GM21619 (cell line): Measurements from ENCODE around the gene BTBD10.

Experiments
- ATAC-seq: cut with Tn5 transposase; IDR thresholded peaks from one replicate; pipeline ENCODE4 v1.9.1; 2021; ENCODE audit not compliant: unreplicated experiment

BTBD10 gene

DNA sequence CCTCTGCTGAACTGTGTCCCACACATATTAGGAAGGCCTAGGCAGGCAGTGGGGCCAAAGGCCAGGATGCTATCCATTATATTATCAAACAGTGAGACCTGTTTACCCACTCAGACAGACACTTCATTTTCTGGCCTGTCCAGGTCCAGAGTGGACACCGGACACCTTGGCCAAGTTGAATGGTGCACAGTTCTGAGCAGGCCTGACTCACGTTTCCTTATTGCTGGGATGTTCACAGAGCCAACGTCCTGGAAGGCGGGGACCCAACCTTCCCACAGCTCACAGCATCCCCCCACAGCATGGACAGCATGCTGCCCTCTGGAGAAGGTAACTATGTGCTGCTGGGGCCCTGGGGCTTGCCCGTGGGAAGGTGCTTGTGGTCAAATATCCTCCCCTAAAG lies 86.6 kb downstream of the BTBD10 start:
- ATAC-seq: no peak

DNA sequence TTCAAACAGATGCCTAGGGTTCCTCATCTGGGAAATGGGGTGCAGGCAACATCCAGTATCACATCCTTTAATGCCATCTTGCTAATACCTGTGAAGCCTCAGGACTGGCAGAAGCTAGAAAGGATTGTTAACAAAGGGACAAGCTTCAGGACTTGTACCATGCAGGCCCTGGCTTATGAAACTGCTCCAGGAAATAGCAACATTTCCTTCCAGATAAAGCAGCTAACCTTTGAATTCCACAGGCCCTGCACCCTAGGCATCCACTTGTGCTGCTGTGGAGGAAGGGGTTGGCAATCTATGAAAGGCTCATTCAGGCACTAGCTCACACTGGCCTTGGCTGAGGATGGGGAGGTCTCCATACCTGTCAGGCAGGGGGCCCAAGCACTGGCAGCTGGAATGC lies 87.2 kb downstream of the BTBD10 start:
- ATAC-seq: no peak

DNA sequence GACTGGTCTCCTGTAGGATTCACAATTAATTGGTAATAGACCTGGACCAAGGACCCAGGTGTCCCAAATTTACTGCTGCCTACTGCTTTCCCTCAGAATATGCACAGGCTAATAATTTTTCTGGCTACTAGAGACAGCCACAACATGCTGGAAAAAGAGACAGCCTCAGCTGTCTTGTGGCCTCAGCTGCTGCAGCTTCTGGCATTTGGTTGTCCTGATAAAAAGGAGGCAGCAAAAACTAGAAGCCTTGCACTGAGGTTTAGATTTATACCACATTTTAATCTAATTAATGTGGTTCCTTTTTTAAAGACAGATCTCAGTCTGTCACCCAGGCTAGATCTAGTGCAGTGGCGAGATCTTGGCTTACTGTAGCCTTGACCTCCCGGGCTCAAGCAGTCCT lies 89.8 kb downstream of the BTBD10 start:
- no peak for ATAC-seq

DNA sequence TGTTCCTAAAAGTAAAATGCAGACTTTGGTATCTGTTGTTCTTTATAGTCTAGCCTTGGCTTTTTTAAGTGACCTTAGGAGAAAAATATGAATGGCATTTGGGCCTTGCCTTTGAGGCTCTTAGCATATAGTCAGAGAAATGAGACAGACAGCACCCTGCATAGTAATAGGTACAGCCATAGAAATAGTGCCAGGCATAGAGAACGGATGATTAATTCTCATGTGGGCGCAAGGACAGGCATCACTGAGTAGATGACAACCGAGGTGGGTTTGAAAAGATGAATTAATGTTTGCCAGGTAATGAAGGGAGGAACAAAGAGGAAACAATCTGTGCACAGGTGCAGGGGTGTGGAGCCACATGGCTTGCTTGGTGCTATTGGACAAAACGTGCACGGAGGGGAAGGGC lies 95.0 kb downstream of the BTBD10 start:
- ATAC-seq: no peak

DNA sequence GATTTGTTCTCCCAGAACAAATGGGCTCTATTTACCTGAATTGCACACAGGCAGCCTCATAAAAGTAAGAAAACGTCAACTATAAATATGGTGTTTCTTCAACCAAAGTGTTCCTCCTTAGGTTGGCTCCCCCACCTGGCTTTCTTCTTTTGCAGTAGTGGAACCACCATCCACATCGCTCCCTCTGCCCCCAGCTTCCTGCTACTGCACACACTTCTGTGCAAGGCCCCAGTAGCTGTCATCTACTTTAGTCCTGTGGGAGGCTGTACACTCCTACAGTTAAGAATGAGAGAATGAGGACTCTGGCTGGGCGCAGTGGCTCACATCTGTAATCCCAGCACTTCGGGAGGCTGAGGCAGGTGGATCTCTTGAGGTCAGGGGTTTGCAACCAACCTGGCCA lies 95.9 kb downstream of the BTBD10 start:
- ATAC-seq: no peak

DNA sequence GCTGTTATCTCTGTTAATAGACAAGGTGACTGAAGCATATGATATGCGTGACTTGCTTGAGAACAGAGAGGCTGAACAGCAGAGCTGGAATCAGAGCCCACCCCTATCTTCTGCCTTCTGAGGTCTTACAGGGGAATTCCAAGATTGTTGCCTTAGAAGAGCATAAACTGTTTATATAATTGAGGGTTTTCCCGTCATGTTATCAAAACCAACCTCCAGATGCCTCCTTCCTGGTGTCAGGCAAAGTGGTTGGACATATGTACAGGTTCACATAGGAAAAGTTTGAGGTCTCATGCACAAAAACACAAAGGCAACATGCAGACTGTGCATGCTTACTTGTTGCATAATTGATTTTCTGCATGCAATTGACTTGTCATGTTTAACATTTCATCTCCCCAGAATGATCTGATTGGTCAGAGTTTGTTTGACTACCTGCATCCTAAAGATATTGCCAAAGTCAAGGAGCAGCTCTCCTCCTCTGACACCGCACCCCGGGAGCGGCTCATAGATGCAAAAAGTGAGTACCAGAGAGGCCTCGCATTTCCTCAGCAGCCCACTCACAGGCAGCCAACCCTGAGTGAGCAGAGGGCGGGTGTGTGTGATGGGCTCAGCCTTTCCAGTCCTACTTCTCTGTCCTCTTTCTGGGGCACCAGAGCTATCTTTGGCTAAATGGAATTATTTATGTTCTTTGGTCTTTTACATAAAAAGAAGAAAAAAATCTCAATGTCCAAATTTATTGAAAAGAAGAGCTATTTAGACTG lies 96.6 kb downstream of the BTBD10 start:
- no peak for ATAC-seq

DNA sequence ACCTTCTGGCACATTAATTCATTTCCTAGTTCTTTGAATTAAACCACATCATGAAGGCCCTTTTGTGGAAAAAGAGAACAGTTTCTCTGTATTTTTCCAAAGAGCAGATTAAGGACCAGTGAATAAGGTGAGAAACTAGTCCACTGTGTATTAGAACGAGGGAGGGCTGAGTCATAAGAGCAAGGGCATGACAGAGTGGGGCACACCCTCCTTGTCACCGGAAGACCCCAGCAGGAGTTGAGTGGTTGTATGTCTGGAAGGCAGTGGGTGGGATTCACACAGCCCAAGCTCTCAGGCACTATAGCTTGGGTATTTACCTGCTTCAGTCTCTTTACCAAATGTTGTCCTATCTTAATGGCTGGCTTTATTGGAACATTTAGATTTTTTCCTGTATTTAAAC lies 98.6 kb downstream of the BTBD10 start:
- ATAC-seq: no peak

DNA sequence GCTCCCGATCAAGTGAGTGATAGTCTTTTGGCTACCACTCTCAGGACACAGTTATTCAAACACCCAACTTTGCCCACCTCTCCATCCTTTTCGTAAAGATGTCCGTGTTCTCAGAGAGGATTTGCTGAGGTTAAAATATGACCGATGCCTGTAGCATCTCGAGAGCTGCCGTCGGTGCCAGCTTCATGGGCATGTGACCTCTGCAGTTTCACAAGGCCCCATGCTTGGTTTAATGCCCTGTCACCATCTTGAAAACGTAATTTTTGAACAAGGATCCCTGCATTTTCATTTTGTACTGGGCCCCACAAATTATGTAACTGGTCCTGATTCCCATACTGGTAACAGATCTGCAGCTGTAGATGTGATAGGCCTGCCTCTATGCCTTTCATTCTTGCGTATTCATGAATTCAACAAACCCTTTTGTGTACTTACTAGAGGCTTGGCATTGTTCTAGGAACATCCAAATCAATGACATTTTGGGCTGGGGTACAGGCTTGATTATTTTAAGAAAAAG lies 100.4 kb downstream of the BTBD10 start:
- ATAC-seq: no peak

DNA sequence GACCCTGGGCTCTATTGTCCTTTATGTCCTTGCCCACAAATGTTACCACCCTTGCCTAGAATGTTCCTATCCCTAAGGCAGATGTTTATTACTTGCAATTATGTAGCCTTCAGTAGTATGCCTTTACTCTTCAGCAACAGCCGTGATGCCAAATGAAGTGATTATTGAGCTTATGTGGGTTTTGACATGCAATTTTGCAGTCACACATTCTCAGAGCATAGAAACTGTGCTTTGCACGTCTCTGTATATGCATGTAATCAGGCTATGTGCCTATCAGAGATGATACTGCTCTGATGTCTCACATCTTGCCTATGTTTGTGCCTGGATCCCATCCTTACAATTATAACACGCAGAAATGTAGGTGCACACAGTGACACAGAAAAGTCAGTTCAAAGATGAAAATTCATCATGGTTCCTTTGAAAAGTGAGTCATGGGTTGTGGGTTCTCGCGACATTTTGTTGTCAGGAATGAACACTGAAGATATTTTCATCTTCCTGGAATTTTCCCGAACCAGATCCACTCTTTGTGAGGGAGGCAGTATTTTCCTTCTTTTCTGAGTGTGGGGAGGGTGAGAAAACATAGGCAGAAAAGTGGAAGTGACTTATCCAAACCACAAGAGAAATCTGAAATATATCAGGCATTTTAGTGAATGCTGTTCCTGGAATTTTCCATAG lies 104.3 kb downstream of the BTBD10 start:
- no peak for ATAC-seq

DNA sequence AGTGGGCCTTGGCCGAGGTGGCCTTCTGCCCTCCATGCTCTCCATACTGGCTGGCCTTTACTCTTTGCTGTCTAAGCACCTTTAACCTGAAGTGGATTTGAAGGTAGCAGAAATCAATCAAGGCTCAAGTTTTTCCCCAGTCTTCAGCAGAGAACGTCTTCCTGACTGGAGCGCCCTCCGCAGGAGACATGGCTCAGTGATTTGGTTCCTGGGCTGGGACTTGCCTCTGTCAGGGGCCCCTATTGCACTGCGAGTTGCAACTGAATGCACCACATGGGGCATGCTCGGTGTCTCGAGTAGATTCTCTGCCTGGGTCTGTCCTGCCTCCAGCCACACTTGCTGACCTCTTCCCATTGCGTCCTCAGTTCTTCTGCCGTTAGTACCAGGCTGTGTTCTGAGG lies 105.8 kb downstream of the BTBD10 start:
- ATAC-seq: no peak

DNA sequence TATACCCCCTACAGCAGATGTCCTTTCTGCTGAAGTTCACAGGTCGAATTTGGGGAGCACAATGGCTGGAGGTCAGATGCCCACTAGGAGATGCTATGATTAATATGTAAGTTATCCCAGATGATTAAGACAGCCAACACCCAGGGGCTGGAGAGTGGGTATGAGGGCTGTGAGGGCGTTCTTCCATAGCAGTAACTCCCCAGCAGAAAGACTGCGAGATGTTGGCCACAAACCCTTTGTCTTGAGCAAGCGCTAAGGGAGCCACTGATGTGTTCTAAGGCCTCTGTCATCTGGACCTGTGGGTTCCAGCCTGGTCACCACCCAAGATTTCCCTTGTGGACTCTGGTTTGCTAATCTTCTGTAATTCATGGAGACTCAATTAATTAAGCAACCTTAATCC lies 107.8 kb downstream of the BTBD10 start:
- no peak for ATAC-seq

DNA sequence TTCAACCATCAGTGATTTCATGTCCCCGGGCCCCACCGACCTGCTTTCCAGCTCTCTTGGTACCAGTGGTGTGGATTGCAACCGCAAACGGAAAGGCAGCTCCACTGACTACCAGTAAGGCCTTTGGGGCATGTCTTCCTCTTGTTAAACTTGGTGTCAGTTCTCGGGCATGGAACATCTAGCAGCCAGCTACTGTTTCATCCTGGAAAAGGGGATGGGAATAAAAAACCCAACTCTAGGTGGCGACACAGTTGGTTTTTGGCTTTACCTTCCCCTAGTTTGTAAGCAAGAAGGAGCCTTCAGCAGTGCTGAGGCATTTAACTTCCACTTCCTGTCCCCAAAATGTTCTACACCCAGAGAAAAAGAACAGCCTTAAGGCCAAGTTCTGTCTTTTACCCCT lies 108.7 kb downstream of the BTBD10 start:
- no peak for ATAC-seq

DNA sequence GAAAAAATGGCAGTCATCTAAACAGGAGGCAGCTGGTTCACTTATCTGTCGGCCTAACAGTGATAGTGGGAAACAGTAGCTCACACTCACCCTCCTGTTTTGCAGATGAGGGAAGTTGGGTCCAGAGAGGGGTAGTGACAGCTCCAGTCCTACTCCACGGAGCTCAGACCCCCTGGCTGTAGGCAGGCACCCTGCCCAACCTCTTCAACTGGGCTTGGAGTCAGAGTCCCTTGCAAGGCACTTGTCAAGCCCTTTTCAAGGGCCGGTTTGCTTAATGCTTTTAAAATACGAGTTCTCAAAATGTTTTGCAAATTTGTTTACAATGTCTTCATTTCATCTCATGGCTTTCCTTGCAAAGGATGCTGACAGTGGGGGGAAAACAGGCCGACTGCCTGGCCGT lies 110.3 kb downstream of the BTBD10 start:
- no peak for ATAC-seq

DNA sequence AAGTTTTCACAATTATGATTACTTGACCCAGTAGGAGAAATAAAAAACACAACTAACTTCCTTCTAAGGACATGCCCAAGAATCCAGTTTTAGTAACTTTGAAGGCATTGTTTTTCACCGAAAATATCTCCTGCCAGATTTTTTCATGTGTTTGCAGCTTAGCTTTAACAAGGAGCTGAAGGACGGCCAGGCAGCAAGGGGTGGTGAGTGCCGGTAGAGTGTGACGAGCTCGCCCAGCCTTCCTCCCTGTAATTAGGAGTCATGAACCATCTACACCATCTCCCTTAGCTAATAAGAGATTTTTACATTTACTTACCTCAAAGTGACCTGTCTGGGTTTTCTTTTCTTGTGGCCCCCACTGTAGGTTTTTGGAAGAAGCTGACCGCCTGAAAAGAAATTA lies 113.4 kb downstream of the BTBD10 start:
- no peak for ATAC-seq

DNA sequence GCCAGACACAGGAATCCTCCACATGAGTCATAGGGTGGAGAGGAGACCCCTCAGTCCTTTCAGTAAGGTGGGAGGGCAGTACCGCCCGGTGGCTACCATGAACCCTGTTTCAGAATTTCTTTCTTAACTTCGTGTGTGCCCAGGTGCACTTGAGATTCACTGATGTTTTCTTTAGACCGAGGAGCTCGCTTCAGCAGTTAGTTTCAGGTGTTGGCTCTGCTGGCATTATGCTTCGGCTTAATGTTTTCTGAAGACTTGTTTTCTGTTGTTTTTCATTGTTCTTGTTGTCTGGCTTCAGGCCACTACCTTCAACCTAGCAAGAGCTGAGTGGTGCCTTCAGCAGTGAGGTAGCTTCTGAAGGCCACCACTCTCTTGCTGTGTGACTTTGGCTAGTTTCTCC lies 114.0 kb downstream of the BTBD10 start:
- ATAC-seq: no peak

DNA sequence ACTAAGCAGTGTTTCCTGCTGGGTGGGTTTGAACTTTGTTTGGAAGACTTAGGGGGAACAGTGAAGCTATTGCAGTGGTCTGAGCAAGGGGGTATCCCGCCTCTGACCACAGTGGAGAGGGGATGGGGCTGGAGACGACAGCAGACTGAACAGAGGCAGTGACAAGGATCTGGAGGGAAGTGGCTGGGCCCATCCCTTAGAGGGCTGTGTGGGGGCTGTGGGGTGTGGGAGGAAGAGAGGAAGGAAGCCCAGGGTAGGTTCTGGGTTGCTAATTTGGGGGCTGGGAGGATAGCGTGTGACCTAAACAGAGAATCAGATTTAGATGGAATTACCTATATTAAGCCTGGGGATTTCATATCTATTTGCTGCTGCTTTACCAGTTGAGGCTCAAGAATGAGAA lies 114.7 kb downstream of the BTBD10 start:
- ATAC-seq: no peak

DNA sequence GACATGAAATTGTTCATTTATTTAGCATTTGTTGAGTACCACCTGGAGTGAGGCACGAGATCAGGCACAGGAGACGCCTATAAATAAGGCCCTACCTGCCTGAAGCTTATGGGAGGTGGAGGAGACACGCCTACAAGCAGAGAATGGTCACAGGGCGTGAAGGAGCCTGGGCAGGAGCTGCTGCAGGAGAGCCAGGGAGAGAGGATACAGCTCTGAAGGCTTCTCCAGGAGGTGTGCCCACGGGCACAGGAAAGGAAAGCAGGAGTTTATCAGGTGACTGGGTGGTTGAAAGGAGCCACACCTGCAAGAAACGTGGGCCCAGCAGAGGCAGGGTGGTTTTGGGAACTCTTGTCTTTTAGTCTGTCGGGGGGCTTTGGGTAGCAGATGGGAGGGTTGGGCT lies 115.1 kb downstream of the BTBD10 start:
- no peak for ATAC-seq

DNA sequence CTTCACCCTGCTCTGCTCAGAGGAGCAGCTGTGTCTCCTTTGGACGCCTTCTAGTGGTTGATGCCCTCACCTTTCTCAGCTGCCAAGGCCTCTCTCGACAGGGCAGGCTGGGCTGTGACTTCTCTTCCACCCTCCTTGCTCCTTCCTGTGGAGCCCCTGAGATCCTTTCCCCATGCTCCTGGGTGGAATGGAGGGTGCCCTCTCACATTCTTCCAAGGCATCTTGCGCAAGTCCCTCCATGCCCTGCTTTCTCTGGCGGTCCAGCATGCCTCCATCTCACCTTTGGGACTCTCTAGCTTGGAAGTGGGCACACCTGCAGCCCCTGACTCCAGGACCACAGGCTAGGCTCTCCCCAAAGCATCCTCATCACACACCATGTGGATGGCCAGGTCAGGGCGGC lies 116.6 kb downstream of the BTBD10 start:
- ATAC-seq: no peak

DNA sequence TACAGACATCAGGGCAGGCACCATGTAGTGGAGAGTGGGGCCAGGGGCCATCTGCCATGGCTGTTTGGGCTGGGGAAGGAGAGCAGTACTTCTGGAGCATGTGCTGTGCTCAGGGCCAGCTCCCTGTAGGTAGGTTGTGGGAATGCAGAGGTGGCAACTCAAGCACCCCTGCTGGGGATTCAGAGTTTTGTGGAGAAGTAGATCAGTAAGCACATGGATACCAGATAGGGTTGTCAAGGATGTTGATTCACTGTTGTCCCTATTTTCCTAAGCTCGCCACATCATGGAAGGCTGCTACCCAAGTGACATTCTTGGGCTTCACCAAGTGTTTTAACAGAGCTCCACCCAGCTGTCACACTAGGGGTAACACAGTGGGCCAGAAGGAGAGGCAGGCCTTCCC lies 118.2 kb downstream of the BTBD10 start:
- ATAC-seq: no peak

DNA sequence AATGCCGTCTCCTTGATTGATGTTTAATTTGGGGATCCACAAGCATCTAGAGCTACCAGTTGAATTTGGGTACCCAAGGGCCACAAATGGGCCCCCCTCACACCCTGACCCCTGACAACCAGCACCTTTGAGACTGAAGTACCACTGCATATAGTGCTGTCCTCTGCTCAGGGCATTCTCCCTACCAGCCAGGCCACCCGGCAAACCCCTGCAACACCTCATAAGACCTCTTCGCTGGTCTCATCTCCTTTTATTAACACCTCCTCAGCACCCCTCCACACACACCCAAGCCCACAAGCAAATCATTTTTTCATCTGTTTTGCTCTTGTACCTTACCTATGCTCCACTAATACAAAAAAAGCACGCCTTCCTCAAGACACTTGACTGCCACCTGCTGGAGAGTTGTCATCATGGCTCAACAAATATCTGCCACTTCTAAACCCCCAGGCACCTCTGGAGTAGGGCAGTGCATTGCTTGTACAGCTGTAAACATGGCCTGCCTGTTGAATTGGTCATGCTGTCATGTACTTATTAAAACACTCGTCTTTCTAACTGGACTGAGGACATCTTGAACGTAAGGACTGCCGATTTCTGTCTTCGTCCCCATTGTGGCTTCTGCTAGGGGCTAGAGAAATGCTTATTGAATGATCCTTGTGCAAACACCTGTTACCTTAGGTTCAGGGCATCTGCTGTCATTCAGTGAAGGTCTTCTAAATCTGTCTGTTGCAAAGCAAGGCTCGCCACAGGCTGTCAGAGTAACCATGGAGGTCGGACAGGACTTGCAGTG lies 118.9 kb downstream of the BTBD10 start:
- peak; percentile 49 for ATAC-seq

DNA sequence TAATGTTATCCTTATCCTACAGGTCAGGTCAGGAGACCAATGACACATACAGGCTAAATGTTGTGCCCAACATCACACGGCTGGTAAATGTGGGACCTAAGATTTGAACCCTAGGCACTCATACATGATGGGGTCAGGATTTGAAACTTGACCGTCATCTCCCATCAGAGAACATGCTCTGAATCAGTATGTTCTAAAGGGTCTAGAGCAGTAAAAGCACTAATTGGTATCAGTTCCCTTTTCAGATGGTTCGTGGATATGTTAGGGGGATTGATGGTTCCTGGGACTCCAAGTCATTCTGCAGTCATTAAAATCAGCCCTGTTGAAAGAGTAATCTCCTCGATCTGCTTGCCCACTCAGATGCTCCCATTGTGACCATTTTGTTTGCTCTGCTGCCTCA lies 120.0 kb downstream of the BTBD10 start:
- ATAC-seq: no peak

DNA sequence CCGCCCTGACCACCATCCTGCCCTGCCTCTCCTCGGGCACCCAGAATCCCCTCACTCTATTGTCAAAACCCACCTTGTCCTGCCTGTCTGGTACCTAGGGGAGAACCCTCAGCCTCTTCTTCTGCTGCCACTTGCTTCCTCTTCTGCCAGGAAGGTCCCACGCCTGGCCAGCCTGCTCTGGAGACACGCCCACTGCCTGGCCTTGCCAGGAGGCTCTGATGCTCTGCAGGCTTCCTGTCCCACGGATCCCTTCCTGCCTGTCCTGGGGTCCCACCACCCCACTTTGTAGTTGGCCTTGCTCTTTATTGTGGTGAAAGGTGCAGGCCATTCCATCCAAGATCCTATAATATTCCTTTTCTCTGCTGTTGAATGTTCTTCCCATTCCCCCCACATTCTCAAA lies 122.0 kb downstream of the BTBD10 start:
- ATAC-seq: no peak
